Neuronal stem cell (in vitro differentiated cells): ENCODE results near the gene HOXD10.

Source experiments
- DNase-seq: peaks from one replicate; pipeline ENCODE4 v3.0.0-alpha.2; 2013; ENCODE audit warnings: low spot score
- H2AFZ ChIP-seq: one replicate; pipeline ENCODE4 v1.6.1; 2013; ENCODE audit warnings: mild to moderate bottlenecking, low read length, inconsistent platforms
- H2AK5ac ChIP-seq: 2 replicates; pipeline ENCODE4 v1.6.1; 2013; ENCODE audit warnings: low read depth, mild to moderate bottlenecking, inconsistent platforms, low read length, moderate library complexity, mixed read lengths
- H2BK120ac ChIP-seq: 2 replicates; pipeline ENCODE4 v1.6.1; 2013; ENCODE audit warnings: low read depth, mild to moderate bottlenecking, inconsistent platforms, low read length, moderate library complexity, mixed read lengths
- H2BK12ac ChIP-seq: one replicate; pipeline ENCODE4 v1.6.1; 2013; ENCODE audit warnings: low read length, inconsistent platforms
- H2BK15ac ChIP-seq: 2 replicates; pipeline ENCODE4 v1.6.1; 2013; ENCODE audit warnings: mild to moderate bottlenecking, low read length, inconsistent platforms, mixed read lengths
- H2BK5ac ChIP-seq: one replicate; pipeline ENCODE4 v1.6.1; 2013; ENCODE audit warnings: inconsistent platforms, mild to moderate bottlenecking, low read length, moderate library complexity
- H3K14ac ChIP-seq: one replicate; pipeline ENCODE4 v1.6.1; 2013; ENCODE audit warnings: low read length, inconsistent platforms
- H3K18ac ChIP-seq: 2 replicates; pipeline ENCODE4 v1.6.1; 2013; ENCODE audit warnings: low read length, inconsistent platforms
- H3K23ac ChIP-seq: 2 replicates; pipeline ENCODE4 v1.6.1; 2013; ENCODE audit warnings: low read depth, mild to moderate bottlenecking, mixed read lengths, low read length, inconsistent platforms; ENCODE audit not compliant: poor library complexity
- H3K27ac ChIP-seq: replicated peaks from 3 replicates; pipeline ENCODE4 v1.5.1; 2013; ENCODE audit warnings: low read length, inconsistent platforms
- H3K27me3 ChIP-seq, 3 experiments: 2 replicates each; pipeline ENCODE4 v1.6.1; 2013; ENCODE audit warnings: low read length in 3 of 3, mild to moderate bottlenecking in 2 of 3, inconsistent platforms in 1 of 3, low read depth in 1 of 3, mixed read lengths in 1 of 3, moderate library complexity in 1 of 3; ENCODE audit not compliant: control insufficient read depth in 3 of 3, insufficient read depth in 3 of 3
- H3K36me3 ChIP-seq, 2 donors: replicated peaks in 1 of 2; 2 replicates each; pipeline ENCODE4 v1.6.1; 2013; ENCODE audit warnings: low read length in 2 of 2; ENCODE audit not compliant: control insufficient read depth in 2 of 2, insufficient read depth in 2 of 2
- H3K4ac ChIP-seq: 2 replicates; pipeline ENCODE4 v1.6.1; 2013; ENCODE audit warnings: inconsistent platforms, mild to moderate bottlenecking, low read length, moderate library complexity
- H3K4me1 ChIP-seq, 2 donors: 1 replicate in 1 of 2; 2 replicates in 1 of 2; pipeline ENCODE4 v1.6.1; 2013; ENCODE audit warnings: low read length in 2 of 2, low read depth in 1 of 2; ENCODE audit not compliant: control insufficient read depth in 2 of 2, insufficient read depth in 1 of 2
- H3K4me2 ChIP-seq: one replicate; pipeline ENCODE4 v1.6.1; 2013; ENCODE audit warnings: mild to moderate bottlenecking, low read length, inconsistent platforms; ENCODE audit not compliant: insufficient read depth, poor library complexity, severe bottlenecking
- H3K4me3 ChIP-seq, 2 donors: 2 replicates each; pipeline ENCODE4 v1.5.1; 2013; ENCODE audit warnings: low read length in 2 of 2, mild to moderate bottlenecking in 2 of 2, inconsistent platforms in 1 of 2, moderate library complexity in 1 of 2
- H3K79me1 ChIP-seq: one replicate; pipeline ENCODE4 v1.6.1; 2013; ENCODE audit warnings: low read depth, mild to moderate bottlenecking, inconsistent platforms, low read length, moderate library complexity
- H3K9ac ChIP-seq: one replicate; pipeline ENCODE4 v1.6.1; 2013; ENCODE audit warnings: mild to moderate bottlenecking, low read depth, low read length, inconsistent platforms; ENCODE audit not compliant: poor library complexity
- H3K9me3 ChIP-seq, 2 donors: replicated peaks in 1 of 2; 2 replicates each; pipeline versions ENCODE3 to v1.6.1; 2013; ENCODE audit warnings: low read length in 2 of 2, mild to moderate bottlenecking in 2 of 2, inconsistent platforms in 1 of 2, low read depth in 1 of 2, mixed read lengths in 1 of 2, moderate library complexity in 1 of 2; ENCODE audit not compliant: control insufficient read depth in 2 of 2, insufficient read depth in 1 of 2
- H4K8ac ChIP-seq: one replicate; pipeline ENCODE4 v1.6.1; 2013; ENCODE audit warnings: low read depth, mild to moderate bottlenecking, inconsistent platforms, low read length, moderate library complexity
- H4K91ac ChIP-seq: one replicate; pipeline ENCODE4 v1.6.1; 2013; ENCODE audit warnings: low read length, low read depth, mild to moderate bottlenecking, inconsistent platforms; ENCODE audit not compliant: poor library complexity
- WGBS, 2 donors: extraction: QIAGEN DNeasy Blood & Tissue Kit; methylation state at CpG; one replicate each; pipeline ENCODE4 v1.1.7; 2013; ENCODE audit warnings: missing lambda C conversion rate in 2 of 2, mixed read lengths in 1 of 2; ENCODE audit not compliant: insufficient read length in 2 of 2, insufficient replicate concordance in 1 of 2; ENCODE audit errors: extremely low coverage in 2 of 2; 5-methylcytosine and 5-hydroxymethylcytosine counted together

Gene HOXD10

DNA sequence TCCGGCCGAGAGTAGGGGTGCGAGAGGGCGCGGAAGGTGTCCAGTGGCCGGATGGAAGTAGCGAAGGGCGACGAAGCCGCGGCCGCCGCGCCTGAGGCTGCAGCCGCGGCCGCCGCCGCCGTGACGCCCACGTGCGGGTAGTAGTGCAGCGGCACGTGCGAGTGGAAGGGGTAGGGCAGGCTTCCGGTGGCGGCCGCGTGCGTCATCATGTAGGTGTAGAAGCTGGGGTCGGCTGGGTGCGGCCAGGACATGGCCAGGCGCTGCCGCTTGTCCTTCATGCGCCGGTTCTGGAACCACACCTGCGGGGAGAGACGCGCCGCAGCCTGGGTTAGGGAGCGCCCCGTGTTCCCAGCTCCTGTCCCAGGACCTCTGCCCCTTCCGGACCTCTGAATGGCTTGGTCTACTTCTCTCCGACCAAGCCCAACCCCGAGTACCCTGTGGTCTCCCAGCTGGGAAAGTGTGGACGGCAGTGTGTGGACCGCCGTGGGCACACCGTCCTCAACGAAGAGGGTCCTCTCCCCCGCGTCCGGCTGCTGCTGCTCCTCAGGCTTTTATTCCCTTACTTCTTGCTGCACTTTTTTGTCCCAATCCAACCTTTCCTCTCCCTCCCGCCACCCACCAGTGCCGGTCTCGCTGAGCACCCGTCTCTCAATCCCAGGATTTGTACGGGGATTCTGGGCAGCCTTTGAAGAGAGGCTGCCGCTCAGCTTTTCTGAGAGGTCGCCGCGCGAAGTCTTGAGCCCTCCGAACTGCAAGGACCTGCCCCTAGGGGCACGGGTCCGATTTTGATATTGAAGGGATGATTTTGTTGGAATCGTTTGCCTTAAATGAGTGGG, 35.8 kb upstream of the HOXD10 start:
- WGBS, 2 donors, result no CpG with 5 or more reads among the region's 68 CpGs
- H4K91ac ChIP-seq, result no peak overlapping the region
- H3K4me3 ChIP-seq, result peak overlapping the region; percentile 29 to 44
- H3K4me2 ChIP-seq, result peak overlapping the region; percentile 69
- H3K9ac ChIP-seq, result no peak overlapping the region
- H2AFZ ChIP-seq, result peak overlapping the region; percentile 90
- H3K27me3 ChIP-seq, result peaks cover 50 to 98% (median 89%) of the 10 kb centered on the region in 3 experiments
- no peak overlapping the region for H3K4ac ChIP-seq
- H3K79me1 ChIP-seq, result no peaks in the 10 kb centered on the region
- no peak overlapping the region for H3K14ac ChIP-seq
- H3K9me3 ChIP-seq, result peaks cover 0 to 4% of the 10 kb centered on the region in 2 donors
- H3K18ac ChIP-seq, result peak overlapping the region; percentile 71
- no peaks in the 10 kb centered on the region for H3K36me3 ChIP-seq
- H3K4me1 ChIP-seq, result peaks cover 0 to 2% of the 10 kb centered on the region in 2 donors
- H3K27ac ChIP-seq, result no peak overlapping the region
- peak overlapping the region; percentile 90 for H3K23ac ChIP-seq
- peak overlapping the region; percentile 35 for H2BK120ac ChIP-seq
- H2BK5ac ChIP-seq, result no peak overlapping the region
- H2BK15ac ChIP-seq, result no peak overlapping the region
- no peak overlapping the region for H2BK12ac ChIP-seq
- no peak overlapping the region for H2AK5ac ChIP-seq
- DNase-seq, result no peak
- H4K8ac ChIP-seq, result peak overlapping the region; percentile 97

DNA sequence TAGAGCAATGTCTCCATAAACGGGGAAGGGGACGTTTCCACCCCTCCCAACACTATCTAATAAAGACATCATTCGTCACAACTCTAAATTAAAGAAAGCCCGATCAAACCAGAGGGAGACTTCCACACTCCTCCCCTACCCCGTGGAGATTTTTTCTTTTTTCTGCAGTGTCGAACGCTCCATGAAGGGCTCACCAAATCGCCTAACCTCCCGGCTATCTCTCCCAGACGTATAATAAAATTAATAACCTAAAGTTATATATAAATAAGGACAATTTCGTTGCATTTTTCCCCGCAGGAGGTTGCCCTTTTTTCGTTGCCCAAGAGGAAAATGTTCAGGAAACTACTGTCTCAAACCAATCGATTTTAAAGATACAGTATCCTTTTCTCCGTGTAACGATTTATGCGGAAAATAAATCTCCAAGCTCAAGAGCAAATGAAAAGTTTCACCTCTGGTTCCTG, 35.2 kb upstream of the HOXD10 start:
- H3K23ac ChIP-seq, result no peak overlapping the region
- H3K4me3 ChIP-seq, result no peak overlapping the region
- H4K8ac ChIP-seq, result no peak overlapping the region
- no peak overlapping the region for H2BK12ac ChIP-seq
- H3K27ac ChIP-seq, result no peak overlapping the region
- H2BK120ac ChIP-seq, result no peak overlapping the region
- no peaks in the 10 kb centered on the region for H3K79me1 ChIP-seq
- no peak overlapping the region for H4K91ac ChIP-seq
- no peak overlapping the region for H3K4me2 ChIP-seq
- no peak overlapping the region for H3K9ac ChIP-seq
- no CpG with 5 or more reads among the region's 17 CpGs for WGBS, 2 donors
- no peak overlapping the region for H2BK5ac ChIP-seq
- no peaks in the 10 kb centered on the region for H3K36me3 ChIP-seq
- H2BK15ac ChIP-seq, result no peak overlapping the region
- H3K18ac ChIP-seq, result no peak overlapping the region
- H3K4ac ChIP-seq, result no peak overlapping the region
- no peak overlapping the region for H3K14ac ChIP-seq
- H3K27me3 ChIP-seq, result peaks cover 53 to 98% (median 90%) of the 10 kb centered on the region in 3 experiments
- no peak overlapping the region for H2AK5ac ChIP-seq
- peaks cover 0 to 2% of the 10 kb centered on the region in 2 donors for H3K4me1 ChIP-seq
- no peak for DNase-seq
- no peak overlapping the region for H2AFZ ChIP-seq
- peaks cover 0 to 4% of the 10 kb centered on the region in 2 donors for H3K9me3 ChIP-seq

DNA sequence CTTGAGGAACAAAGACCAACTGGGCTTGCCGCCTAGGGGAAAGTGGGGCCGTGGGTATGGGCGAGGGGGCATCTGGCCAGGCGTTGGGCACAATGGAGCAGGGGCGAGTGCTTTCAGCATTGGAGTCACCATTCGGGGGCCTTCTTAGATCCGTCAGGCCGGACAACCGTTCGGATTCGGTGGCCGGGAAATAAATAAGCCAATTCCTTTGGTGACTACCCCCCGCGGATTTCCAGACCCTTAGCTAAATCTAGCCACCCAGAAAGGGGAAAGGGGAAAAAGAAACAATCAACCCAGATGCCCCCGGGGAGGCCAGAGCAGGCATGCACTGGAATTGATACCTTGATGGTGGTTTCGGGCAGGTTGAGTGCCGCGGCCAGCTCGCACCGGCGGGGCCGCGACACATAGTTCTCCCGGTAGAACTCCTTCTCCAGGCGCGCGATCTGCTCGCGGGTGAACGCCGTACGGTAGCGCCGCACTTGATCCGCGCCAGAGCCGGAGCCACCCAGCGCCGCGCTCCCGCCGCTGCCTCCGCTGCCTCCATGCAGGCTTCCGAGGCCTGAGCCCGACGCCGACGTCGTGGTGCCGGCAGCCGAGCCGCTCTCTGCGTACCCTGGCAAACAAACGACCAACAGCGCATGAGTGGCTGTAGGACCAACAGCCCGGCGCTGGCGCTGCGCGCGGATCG, 34.6 kb upstream of the HOXD10 start:
- Histone ChIP-seq H3K4me2 (peak overlapping the region; percentile 3), H3K4me3 (no peak overlapping the region), H2BK5ac (no peak overlapping the region), H3K14ac (no peak overlapping the region), H2AFZ (peak overlapping the region; percentile 83), H2BK15ac (no peak overlapping the region), H4K91ac (no peak overlapping the region), H3K9ac (no peak overlapping the region), H3K36me3 (no peaks in the 10 kb centered on the region), H2BK120ac (no peak overlapping the region), H3K9me3 (peaks cover 0 to 4% of the 10 kb centered on the region in 2 donors), H3K4me1 (peaks cover 0 to 2% of the 10 kb centered on the region in 2 donors), H3K23ac (no peak overlapping the region), H2AK5ac (no peak overlapping the region), H3K27ac (no peak overlapping the region), H4K8ac (no peak overlapping the region), H3K27me3 (peaks cover 53 to 98% (median 90%) of the 10 kb centered on the region in 3 experiments), H3K4ac (no peak overlapping the region), H2BK12ac (no peak overlapping the region), H3K18ac (no peak overlapping the region), H3K79me1 (no peaks in the 10 kb centered on the region)
- no CpG with 5 or more reads among the region's 62 CpGs for WGBS, 2 donors
- no peak for DNase-seq

DNA sequence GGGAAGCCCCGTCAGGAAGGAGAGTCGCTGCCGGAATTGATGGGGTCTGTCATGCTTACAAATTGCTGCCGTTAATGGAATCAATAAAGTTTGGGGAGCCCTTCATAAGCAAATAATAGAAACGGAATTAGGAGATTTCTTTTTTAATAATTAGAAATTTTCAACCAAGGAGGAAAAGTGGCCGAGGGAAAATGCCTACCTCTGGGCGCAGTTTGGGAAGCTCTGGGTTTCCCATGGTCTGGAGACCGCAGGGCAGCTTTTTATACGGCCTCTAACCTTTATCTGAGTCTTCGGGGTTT, 34.1 kb upstream of the HOXD10 start:
- peaks cover 0 to 2% of the 10 kb centered on the region in 2 donors for H3K4me1 ChIP-seq
- no peak overlapping the region for H3K23ac ChIP-seq
- H3K9me3 ChIP-seq, result peaks cover 0 to 4% of the 10 kb centered on the region in 2 donors
- H4K8ac ChIP-seq, result no peak overlapping the region
- H3K27me3 ChIP-seq, result peaks cover 55 to 98% (median 94%) of the 10 kb centered on the region in 3 experiments
- H3K18ac ChIP-seq, result no peak overlapping the region
- H3K4me2 ChIP-seq, result no peak overlapping the region
- no peak overlapping the region for H2BK15ac ChIP-seq
- no peak overlapping the region for H4K91ac ChIP-seq
- no peak overlapping the region for H2BK5ac ChIP-seq
- no peak overlapping the region for H2BK120ac ChIP-seq
- H3K9ac ChIP-seq, result no peak overlapping the region
- peak overlapping the region; percentile 79 for H2AFZ ChIP-seq
- no peak overlapping the region for H3K27ac ChIP-seq
- no peak overlapping the region for H2AK5ac ChIP-seq
- H3K36me3 ChIP-seq, result no peaks in the 10 kb centered on the region
- H3K4ac ChIP-seq, result no peak overlapping the region
- DNase-seq, result no peak
- WGBS, 2 donors, result no CpG with 5 or more reads among the region's 10 CpGs
- no peaks in the 10 kb centered on the region for H3K79me1 ChIP-seq
- no peak overlapping the region for H3K4me3 ChIP-seq
- H2BK12ac ChIP-seq, result no peak overlapping the region
- no peak overlapping the region for H3K14ac ChIP-seq
